GM18498 (cell line): Measurements from ENCODE around the gene CALD1.

Experiments used
- ATAC-seq: cut with Tn5 transposase; IDR thresholded peaks from one replicate; pipeline ENCODE4 v1.9.1; 2021; ENCODE audit warnings: mild to moderate bottlenecking, moderate library complexity; ENCODE audit not compliant: unreplicated experiment

The CALD1 gene

GRCh38 chr7:134991469-134992339 lies 212.3 kb downstream of the CALD1 start:
- ATAC-seq = no peak

GRCh38 chr7:134992626-134993179 lies 213.3 kb downstream of the CALD1 start:
- peak; percentile 67 for ATAC-seq

- no peak for ATAC-seq
These were observed 214.5 kb downstream of the CALD1 start for GRCh38 chr7:134993877-134994456.

GRCh38 chr7:134995239-134996096 lies 216.0 kb downstream of the CALD1 start:
- ATAC-seq = peak; percentile 52

GRCh38 chr7:134996097-134996550 lies 216.7 kb downstream of the CALD1 start:
- peak; percentile 47 for ATAC-seq

- ATAC-seq = no peak
These were observed 217.9 kb downstream of the CALD1 start for GRCh38 chr7:134997214-134997885.

GRCh38 chr7:134999136-134999535 lies 219.7 kb downstream of the CALD1 start:
- ATAC-seq = no peak

- no peak for ATAC-seq
These were observed 222.1 kb downstream of the CALD1 start for GRCh38 chr7:135001390-135002165.

- ATAC-seq = no peak
These were observed 232.8 kb downstream of the CALD1 start for GRCh38 chr7:135012229-135012628.
